Thoracic aorta (tissue), 2 donors: Measurements from ENCODE around the gene SYNE1. TPM values are rescaled to one million over a fixed set of nuclear protein-coding genes. Genes with fewer than 3 reads are reported as not detected.

Experiments used
- ATAC-seq: fragments of 150-250 bp; one replicate; pipeline ENCODE4 v1.8.0; 2017; ENCODE audit warnings: low read depth; ENCODE audit not compliant: insufficient number of reproducible peaks, low FRiP score
- DNase-seq: peaks from one replicate; pipeline ENCODE4 v3.0.0-alpha.2; 2020; ENCODE audit warnings: low spot score
- H3K27ac ChIP-seq, 2 donors: fragments of 200-600 bp; sonication (generic); 1 replicate in 1 of 2; 2 replicates in 1 of 2; pipeline ENCODE4 v1.5.1; 2016; ENCODE audit warnings: mild to moderate bottlenecking in 2 of 2, moderate library complexity in 2 of 2
- H3K27me3 ChIP-seq: fragments of 200-600 bp; sonication (generic); replicated peaks from 2 replicates; pipeline ENCODE4 v1.6.0; 2016; ENCODE audit warnings: mild to moderate bottlenecking; ENCODE audit not compliant: insufficient read depth
- H3K36me3 ChIP-seq: fragments of 200-600 bp; sonication (generic); one replicate; pipeline ENCODE4 v1.5.1; 2016
- H3K4me1 ChIP-seq, 2 donors: fragments of 200-600 bp; sonication (generic); 1 replicate in 1 of 2; 2 replicates in 1 of 2; pipeline versions ENCODE4 v1.5.1 to v1.6.0; 2016; ENCODE audit warnings: low read depth in 2 of 2, mild to moderate bottlenecking in 1 of 2; ENCODE audit not compliant: control insufficient read depth in 1 of 2
- H3K4me3 ChIP-seq: fragments of 200-600 bp; sonication (generic); 2 replicates; pipeline ENCODE4 v1.5.1; 2016; ENCODE audit warnings: mild to moderate bottlenecking
- H3K9me3 ChIP-seq: fragments of 200-600 bp; sonication (generic); 2 replicates; pipeline ENCODE4 v1.5.1; 2016
- CTCF ChIP-seq: fragments of 200-600 bp; sonication (generic); IDR thresholded peaks from one replicate; pipeline ENCODE4 v1.5.1; 2019; ENCODE audit warnings: antibody characterized with exemption
- total RNA-seq, 2 donors: library from RNA; depleted of rRNA; stranded (reverse); fragments of >200 nt; gene quantifications; one replicate each; pipeline versions ENCODE4 v1.1.0 to v1.2.3, GENCODE V29; 2016

SYNE1 gene
- total RNA-seq, 2 donors from 2014 or later, result 462 to 552 TPM

GRCh38 chr6:152112491-152113261 lies 524.5 kb downstream of the SYNE1 start:
- H3K9me3 ChIP-seq, result no peaks in the 10 kb centered on the region
- peaks cover 15 to 31% of the 10 kb centered on the region in 2 donors for H3K4me1 ChIP-seq
- H3K36me3 ChIP-seq, result no peaks in the 10 kb centered on the region
- peak overlapping the region; percentile 16 to 19 for H3K27ac ChIP-seq
- peak overlapping the region; percentile 41 for H3K4me3 ChIP-seq
- no peak for DNase-seq
- ATAC-seq, result no peak
- no peak for TF ChIP-seq CTCF
- no peaks in the 10 kb centered on the region for H3K27me3 ChIP-seq

DNA sequence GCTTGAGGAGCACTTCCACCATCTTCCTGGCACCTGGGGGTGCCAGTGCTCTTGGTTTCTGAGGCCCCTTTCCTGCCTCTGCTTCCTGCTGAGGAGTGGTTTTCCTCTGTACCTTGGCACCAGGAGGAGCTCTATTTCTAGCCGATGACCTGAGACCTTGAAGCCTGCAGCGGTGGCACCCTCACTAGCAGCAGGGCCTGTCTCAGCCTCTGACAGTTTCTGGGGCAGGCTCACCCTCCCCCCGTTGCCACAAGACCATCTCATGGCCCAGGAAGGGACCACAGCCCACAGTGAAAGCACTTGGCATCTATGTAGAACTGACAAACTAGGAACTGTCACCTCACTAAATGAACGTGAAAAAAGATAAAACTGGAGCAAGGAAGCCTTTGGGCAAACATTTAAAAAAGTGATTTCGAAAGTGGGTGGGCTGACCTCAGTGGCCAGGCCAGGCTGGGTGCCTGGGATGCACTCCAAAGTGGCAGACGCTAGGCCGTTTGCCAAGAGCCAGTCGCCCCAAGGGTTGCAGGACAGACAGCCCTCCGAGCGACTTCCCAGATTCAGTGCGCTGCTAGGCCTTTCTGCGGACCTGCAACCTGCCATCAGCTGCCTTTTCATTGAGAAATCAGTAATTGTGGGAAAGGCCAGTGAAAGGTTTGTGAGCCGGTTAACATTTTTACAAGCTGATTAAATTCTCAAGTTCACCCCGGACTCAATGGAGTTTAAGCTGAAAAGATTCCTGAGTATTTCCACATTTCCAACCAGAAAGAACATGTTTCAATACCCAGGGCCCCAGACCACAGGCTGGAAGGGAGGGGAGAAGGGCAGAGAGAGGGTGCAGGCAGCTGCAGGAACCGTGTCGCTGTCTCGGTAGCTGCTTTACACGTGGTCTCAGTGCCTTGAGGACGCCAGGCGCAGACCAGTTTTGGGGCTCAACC lies 526.0 kb downstream of the SYNE1 start:
- no peak for DNase-seq
- Histone ChIP-seq H3K27me3 (no peaks in the 10 kb centered on the region), H3K4me3 (peak overlapping the region; percentile 23), H3K36me3 (no peaks in the 10 kb centered on the region), H3K4me1 (peaks cover 13 to 22% of the 10 kb centered on the region in 2 donors), H3K9me3 (no peaks in the 10 kb centered on the region), H3K27ac (peak overlapping the region; percentile 57 to 67)
- TF ChIP-seq CTCF, result no peak
- peak; percentile 31 for ATAC-seq

DNA sequence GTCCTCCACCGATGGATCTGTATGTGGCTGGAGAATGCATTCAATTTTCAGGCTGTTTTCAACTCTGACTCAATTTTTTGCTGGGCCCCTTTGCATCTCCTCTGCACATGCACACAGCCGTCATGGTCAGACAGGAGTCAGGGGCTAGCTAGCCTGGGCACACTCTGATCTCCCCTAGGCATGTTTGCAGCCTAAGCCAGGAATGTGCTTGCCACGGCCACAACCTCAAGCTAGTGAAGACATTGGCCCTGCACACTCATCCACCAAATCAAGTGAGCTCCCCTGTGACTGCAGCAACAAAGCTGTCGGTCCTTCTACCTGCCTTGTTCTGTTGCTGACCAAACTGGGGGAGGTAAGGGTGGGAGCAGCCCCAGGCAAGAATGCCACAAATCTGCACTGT lies 529.2 kb downstream of the SYNE1 start:
- H3K27me3 ChIP-seq, result no peaks in the 10 kb centered on the region
- H3K9me3 ChIP-seq, result no peaks in the 10 kb centered on the region
- no peak for TF ChIP-seq CTCF
- ATAC-seq, result no peak
- no peaks in the 10 kb centered on the region for H3K36me3 ChIP-seq
- peaks cover 13 to 22% of the 10 kb centered on the region in 2 donors for H3K4me1 ChIP-seq
- H3K27ac ChIP-seq, result no peak overlapping the region
- no peak for DNase-seq
- H3K4me3 ChIP-seq, result no peak overlapping the region

GRCh38 chr6:152100183-152100618 lies 537.0 kb downstream of the SYNE1 start:
- H3K36me3 ChIP-seq, result no peaks in the 10 kb centered on the region
- no peak overlapping the region for H3K4me3 ChIP-seq
- TF ChIP-seq CTCF, result no peak
- no peaks in the 10 kb centered on the region for H3K27me3 ChIP-seq
- DNase-seq, result no peak
- H3K9me3 ChIP-seq, result no peaks in the 10 kb centered on the region
- H3K27ac ChIP-seq, result no peak overlapping the region
- H3K4me1 ChIP-seq, result peaks cover 22 to 29% of the 10 kb centered on the region in 2 donors
- ATAC-seq, result no peak
